ENCODE data around the gene MTFR1L. TPM values are rescaled to one million over a fixed set of nuclear protein-coding genes. Genes with fewer than 3 reads are reported as not detected.

Gene MTFR1L
- polyA plus RNA-seq, 1 experiment = 65.8 TPM

GRCh38 chr1:25871086-25871703 lies 51.4 kb downstream of the MTFR1L start:
- no peak overlapping the region for H3K4me3 ChIP-seq (ENCODE audit: low read depth, low read length)
- no peak overlapping the region for H3K27ac ChIP-seq (ENCODE audit: low read depth, low read length)
- no peaks in the 10 kb centered on the region for H3K27me3 ChIP-seq (ENCODE audit: control insufficient read depth, insufficient read depth, low read length)
- no peaks in the 10 kb centered on the region for H3K9me3 ChIP-seq (ENCODE audit: control insufficient read depth, insufficient read depth, low read length)
- ChIA-PET POLR2A (no interaction called here), CTCF (interaction anchor here (1.2 to 1.7 kb wide), 2 partner anchors 24 to 25 kb away, joined by 3 to 5 read pairs; no protein-coding TSS in a partner anchor)
- TF ChIP-seq CTCF (IDR thresholded peaks at IDR 0.05; ENCODE audit: low read depth, low read length) = no peak
- no peak for DNase-seq (ENCODE audit: low read depth, low spot score)

- no peak overlapping the region for H3K4me3 ChIP-seq (ENCODE audit: low read depth, low read length)
- H3K27ac ChIP-seq (ENCODE audit: low read depth, low read length) = no peak overlapping the region
- no peak for TF ChIP-seq CTCF (IDR thresholded peaks at IDR 0.05; ENCODE audit: low read depth, low read length)
- no peaks in the 10 kb centered on the region for H3K9me3 ChIP-seq (ENCODE audit: control insufficient read depth, insufficient read depth, low read length)
- H3K27me3 ChIP-seq (ENCODE audit: control insufficient read depth, insufficient read depth, low read length) = no peaks in the 10 kb centered on the region
- ChIA-PET CTCF (interaction anchor here (1.7 kb wide), 1 partner anchor 24 kb away, joined by 3 read pairs; no protein-coding TSS in a partner anchor), POLR2A (no interaction called here)
- DNase-seq (ENCODE audit: low read depth, low spot score) = no peak
These were observed 52.1 kb downstream of the MTFR1L start for GRCh38 chr1:25871704-25872494.

- no peak for TF ChIP-seq CTCF (IDR thresholded peaks at IDR 0.05; ENCODE audit: low read depth, low read length)
- no peaks in the 10 kb centered on the region for H3K27me3 ChIP-seq (ENCODE audit: control insufficient read depth, insufficient read depth, low read length)
- ChIA-PET POLR2A (no interaction called here), CTCF (interaction anchor here (1.7 kb wide), 1 partner anchor 23 kb away, joined by 3 read pairs; no protein-coding TSS in a partner anchor)
- H3K4me3 ChIP-seq (ENCODE audit: low read depth, low read length) = no peak overlapping the region
- H3K27ac ChIP-seq (ENCODE audit: low read depth, low read length) = no peak overlapping the region
- no peak for DNase-seq (ENCODE audit: low read depth, low spot score)
- no peaks in the 10 kb centered on the region for H3K9me3 ChIP-seq (ENCODE audit: control insufficient read depth, insufficient read depth, low read length)
These were observed 53.0 kb downstream of the MTFR1L start for GRCh38 chr1:25872713-25873112.

- no peak for DNase-seq (ENCODE audit: low read depth, low spot score)
- no peak for TF ChIP-seq CTCF (IDR thresholded peaks at IDR 0.05; ENCODE audit: low read depth, low read length)
- CTCF ChIA-PET = interaction anchor here (1.7 kb wide), 1 partner anchor 23 kb away, joined by 3 read pairs; no protein-coding TSS in a partner anchor
- POLR2A ChIA-PET = no interaction called here
- Histone ChIP-seq H3K9me3 (ENCODE audit: control insufficient read depth, insufficient read depth, low read length) (no peaks in the 10 kb centered on the region), H3K27ac (ENCODE audit: low read depth, low read length) (no peak overlapping the region), H3K4me3 (ENCODE audit: low read depth, low read length) (no peak overlapping the region), H3K27me3 (ENCODE audit: control insufficient read depth, insufficient read depth, low read length) (no peaks in the 10 kb centered on the region)
These were observed 53.4 kb downstream of the MTFR1L start for GRCh38 chr1:25873120-25873519.

- POLR2A ChIA-PET = interaction anchor here (0.6 to 1.9 kb wide), 4 partner anchors 14 to 607 kb away, joined by 3 to 9 read pairs (median 4); no protein-coding TSS in a partner anchor
- H3K4me3 ChIP-seq (ENCODE audit: low read depth, low read length) = peak overlapping the region; percentile 69
- DNase-seq (ENCODE audit: low read depth, low spot score) = no peak
- H3K27ac ChIP-seq (ENCODE audit: low read depth, low read length) = no peak overlapping the region
- no peaks in the 10 kb centered on the region for H3K27me3 ChIP-seq (ENCODE audit: control insufficient read depth, insufficient read depth, low read length)
- CTCF ChIA-PET = interaction anchor here (0.7 to 1.9 kb wide), 2 partner anchors 22 to 123 kb away, joined by 4 to 10 read pairs; partner anchors contain the start of gene PAFAH2
- TF ChIP-seq CTCF (IDR thresholded peaks at IDR 0.05; ENCODE audit: low read depth, low read length) = no peak
- H3K9me3 ChIP-seq (ENCODE audit: control insufficient read depth, insufficient read depth, low read length) = no peaks in the 10 kb centered on the region
These were observed 54.5 kb downstream of the MTFR1L start for GRCh38 chr1:25874209-25874608.

Data from AG04450 (cell line).